GM12864 (cell line): ENCODE measurements around the gene FBXL7.

Source experiments
- DNase-seq: peaks from one replicate; pipeline ENCODE4 v3.0.0-alpha.2; 2011; ENCODE audit warnings: low read depth
- H3K4me3 ChIP-seq: 2 replicates; pipeline ENCODE4 v1.5.1; 2011; ENCODE audit warnings: mild to moderate bottlenecking, low read depth, low read length, control low read depth
- TF ChIP-seq, protein P1 (sequence below): IDR thresholded peaks from 2 replicates; pipeline ENCODE4 v1.5.1; 2011; ENCODE audit warnings: low read depth, mild to moderate bottlenecking, moderate library complexity, low read length, control low read depth, inconsistent platforms; ENCODE audit errors: missing control alignments

FBXL7 gene

DNA sequence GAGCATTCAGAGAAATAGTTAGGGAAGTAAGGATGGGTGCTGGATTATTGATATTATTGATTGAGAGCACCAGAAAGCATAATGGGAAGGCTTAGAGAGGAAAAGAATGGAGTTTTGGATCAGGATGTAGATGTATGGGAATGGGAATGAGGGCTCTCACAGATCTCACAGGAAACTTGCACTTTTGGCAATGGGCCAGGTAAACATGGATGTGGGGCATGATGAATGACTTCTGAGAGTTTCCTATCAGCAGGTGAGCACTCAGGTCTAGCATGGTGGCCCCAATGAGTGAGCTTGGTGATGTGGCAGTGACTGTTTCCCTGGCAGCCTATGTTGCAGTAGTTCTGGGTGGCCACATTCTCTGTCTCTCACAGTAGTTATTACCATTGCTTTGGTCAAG, 283.8 kb downstream of the FBXL7 start:
- DNase-seq = no peak
- TF ChIP-seq, protein P1, sequence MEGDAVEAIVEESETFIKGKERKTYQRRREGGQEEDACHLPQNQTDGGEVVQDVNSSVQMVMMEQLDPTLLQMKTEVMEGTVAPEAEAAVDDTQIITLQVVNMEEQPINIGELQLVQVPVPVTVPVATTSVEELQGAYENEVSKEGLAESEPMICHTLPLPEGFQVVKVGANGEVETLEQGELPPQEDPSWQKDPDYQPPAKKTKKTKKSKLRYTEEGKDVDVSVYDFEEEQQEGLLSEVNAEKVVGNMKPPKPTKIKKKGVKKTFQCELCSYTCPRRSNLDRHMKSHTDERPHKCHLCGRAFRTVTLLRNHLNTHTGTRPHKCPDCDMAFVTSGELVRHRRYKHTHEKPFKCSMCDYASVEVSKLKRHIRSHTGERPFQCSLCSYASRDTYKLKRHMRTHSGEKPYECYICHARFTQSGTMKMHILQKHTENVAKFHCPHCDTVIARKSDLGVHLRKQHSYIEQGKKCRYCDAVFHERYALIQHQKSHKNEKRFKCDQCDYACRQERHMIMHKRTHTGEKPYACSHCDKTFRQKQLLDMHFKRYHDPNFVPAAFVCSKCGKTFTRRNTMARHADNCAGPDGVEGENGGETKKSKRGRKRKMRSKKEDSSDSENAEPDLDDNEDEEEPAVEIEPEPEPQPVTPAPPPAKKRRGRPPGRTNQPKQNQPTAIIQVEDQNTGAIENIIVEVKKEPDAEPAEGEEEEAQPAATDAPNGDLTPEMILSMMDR = no peak
- no peak overlapping the region for H3K4me3 ChIP-seq

DNA sequence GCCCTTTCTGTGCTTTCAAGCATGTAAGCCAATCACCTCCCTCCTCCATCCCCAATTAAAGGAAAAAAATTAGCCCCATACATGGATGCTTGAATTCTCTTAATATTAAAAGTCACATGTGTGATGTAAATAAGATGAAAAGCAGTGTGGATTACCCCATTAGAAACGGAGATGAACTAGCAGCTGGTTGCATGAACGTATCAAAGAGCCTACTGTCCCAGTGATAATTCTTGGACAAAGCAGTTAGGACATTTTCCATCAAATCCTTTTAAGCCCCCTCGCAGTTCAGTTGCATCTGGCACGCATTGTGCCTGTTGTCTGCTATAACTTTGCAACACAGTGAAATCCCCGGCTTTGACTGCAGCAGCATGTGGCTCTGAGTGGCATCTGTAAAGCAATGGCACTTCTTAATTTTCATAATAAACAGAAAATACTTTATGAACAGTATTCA, 285.6 kb downstream of the FBXL7 start:
- no peak for DNase-seq
- H3K4me3 ChIP-seq = no peak overlapping the region
- TF ChIP-seq, protein P1 = no peak

DNA sequence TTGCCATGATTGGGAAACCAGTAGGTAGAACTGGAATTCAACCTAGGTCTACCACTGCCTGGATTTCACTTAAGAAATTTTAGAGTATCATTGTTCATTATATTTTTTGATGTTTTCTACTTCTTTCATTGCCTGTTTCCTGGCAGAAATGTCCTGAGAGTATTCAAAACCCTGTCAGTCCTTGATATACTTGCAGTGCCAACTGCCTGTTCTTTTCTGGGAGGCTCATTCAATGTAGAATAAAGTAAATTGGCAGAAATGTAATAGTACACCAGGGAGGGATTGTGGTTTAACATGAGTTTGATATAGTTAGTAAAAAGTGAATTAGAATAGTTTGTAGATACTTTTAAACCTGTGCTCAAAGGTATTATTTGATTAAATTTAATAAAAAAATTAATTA, 286.3 kb downstream of the FBXL7 start:
- no peak overlapping the region for H3K4me3 ChIP-seq
- DNase-seq = no peak
- TF ChIP-seq, protein P1 = no peak

DNA sequence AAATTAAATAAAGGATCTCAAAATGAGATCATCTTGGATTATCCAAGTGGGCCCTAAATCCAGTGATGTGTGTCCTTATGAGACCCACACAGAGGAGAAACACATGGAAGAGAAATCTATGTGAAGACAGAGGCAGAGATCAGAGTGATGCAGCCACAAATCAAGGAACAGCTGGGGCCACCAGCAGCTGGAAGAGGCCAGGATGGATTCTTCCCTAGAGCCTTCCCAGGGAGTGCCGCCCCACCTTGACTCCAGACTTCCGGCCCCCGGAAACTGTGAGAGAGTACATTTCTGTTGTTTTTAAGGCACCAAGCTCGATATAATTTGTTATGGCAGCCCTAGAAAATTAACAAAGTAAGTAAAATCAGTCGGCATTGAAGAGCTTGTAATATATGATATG, 286.9 kb downstream of the FBXL7 start:
- TF ChIP-seq, protein P1 = no peak
- DNase-seq = no peak
- H3K4me3 ChIP-seq = no peak overlapping the region

DNA sequence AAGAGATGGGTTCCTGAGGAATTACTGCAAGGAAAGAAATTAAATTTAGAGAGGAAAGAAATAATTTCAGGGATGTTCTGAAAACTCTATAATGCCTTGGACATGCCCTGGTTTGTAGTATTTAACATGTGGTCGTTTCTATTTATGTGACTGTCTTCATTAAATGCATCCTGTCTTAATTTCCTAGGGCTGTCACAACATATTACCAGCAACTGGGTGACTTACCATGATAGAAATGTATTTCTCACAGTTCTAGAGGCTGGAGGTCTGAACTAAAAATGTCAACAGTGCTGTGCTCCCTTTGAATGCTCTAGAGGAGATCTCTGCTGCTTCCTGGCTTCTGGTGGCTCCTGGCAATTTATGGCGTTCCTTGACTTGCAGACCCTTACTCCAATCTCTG, 287.7 kb downstream of the FBXL7 start:
- H3K4me3 ChIP-seq = no peak overlapping the region
- TF ChIP-seq, protein P1 = no peak
- no peak for DNase-seq

DNA sequence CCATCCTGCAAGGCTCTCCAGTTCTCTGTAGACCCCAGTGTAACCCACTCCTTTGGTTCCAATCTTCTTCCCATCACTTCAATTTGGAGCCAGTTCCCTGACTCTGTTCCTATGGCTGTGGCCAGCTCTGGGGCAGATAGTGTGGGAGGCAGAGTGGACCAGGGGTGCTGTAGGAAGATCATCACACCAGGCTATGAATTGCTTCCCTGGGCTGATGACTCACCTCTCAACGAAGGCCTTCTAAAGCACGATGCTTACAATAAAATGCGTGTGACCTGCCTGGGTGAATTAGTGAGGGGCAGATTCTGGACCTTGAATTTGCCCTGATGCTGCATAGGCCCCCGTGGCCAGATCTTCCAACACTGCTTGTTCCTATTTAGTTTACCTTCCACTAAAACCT, 289.7 kb downstream of the FBXL7 start:
- DNase-seq = no peak
- H3K4me3 ChIP-seq = no peak overlapping the region
- TF ChIP-seq, protein P1 = no peak

DNA sequence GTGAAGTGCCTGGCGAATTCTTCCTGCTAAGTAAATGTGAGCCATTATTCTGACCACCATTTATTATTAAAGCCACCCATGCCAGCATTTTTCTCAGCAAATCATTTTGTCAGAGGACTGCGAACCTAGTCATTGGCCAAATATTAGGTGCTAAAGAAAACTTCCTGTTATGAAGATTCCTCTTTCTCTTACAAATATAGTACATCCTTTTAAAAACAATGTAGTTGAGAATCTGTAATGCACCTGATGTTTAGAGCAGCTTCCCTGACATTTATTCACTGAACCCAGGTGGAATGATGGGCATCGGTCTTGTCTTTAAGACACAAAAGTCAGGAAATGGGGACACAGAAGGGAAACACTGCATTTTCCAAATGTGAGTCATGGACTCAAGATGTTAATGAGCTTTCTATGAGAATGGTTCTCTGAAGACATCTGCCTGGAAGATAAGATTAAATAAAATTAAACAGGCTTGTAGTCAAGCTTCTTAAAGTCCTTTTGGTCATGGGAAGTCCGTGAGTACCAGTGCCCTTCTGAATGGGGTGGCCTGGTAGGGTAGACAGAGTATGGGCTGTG, 290.6 kb downstream of the FBXL7 start:
- no peak for DNase-seq
- H3K4me3 ChIP-seq = no peak overlapping the region
- TF ChIP-seq, protein P1 = no peak
